Measurements from ENCODE around the gene CDK5. TPM values are rescaled to one million over a fixed set of nuclear protein-coding genes. Genes with fewer than 3 reads are reported as not detected.

The CDK5 gene
- total RNA-seq, 1 experiment from 2014 or later, result 19.8 TPM

GRCh38 chr7:151014950-151015349, 42.7 kb downstream of the CDK5 start (continued):
- TF ChIP-seq, protein P1, sequence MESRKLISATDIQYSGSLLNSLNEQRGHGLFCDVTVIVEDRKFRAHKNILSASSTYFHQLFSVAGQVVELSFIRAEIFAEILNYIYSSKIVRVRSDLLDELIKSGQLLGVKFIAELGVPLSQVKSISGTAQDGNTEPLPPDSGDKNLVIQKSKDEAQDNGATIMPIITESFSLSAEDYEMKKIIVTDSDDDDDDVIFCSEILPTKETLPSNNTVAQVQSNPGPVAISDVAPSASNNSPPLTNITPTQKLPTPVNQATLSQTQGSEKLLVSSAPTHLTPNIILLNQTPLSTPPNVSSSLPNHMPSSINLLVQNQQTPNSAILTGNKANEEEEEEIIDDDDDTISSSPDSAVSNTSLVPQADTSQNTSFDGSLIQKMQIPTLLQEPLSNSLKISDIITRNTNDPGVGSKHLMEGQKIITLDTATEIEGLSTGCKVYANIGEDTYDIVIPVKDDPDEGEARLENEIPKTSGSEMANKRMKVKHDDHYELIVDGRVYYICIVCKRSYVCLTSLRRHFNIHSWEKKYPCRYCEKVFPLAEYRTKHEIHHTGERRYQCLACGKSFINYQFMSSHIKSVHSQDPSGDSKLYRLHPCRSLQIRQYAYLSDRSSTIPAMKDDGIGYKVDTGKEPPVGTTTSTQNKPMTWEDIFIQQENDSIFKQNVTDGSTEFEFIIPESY (IDR thresholded peaks at IDR 0.05; ENCODE audit: extremely low read depth, insufficient replicate concordance, low read length), result no peak
- TF ChIP-seq JUND (IDR thresholded peaks at IDR 0.05) (no peak), EGR1 (IDR thresholded peaks at IDR 0.05; ENCODE audit: low read depth) (no peak), MAX (IDR thresholded peaks at IDR 0.05) (no peak)

- BruUV-seq (replicated peaks), result no TSS peak
Measured at GRCh38 chr7:151013733-151014497, 43.8 kb downstream of the CDK5 start.

More at GRCh38 chr7:151013733-151014497, 43.8 kb downstream of the CDK5 start:
- Histone ChIP-seq H3K4me1 (ENCODE audit: control insufficient read depth in 1 of 2, insufficient read depth in 2 of 2, low read length in 2 of 2) (peaks cover 11 to 57% of the 10 kb centered on the region in 2 experiments; a peak in 3 of 4 replicates), H3K9me2 (ENCODE audit: insufficient read depth) (no peaks in the 10 kb centered on the region), H2AFZ (ENCODE audit: low read depth, low read length, poor library complexity, severe bottlenecking) (no peak overlapping the region), H3K4me2 (ENCODE audit: low read length) (no peak overlapping the region), H3K9me3 (ENCODE audit: control insufficient read depth in 1 of 2, insufficient read depth in 1 of 2, low read depth in 1 of 2, low read length in 2 of 2) (no peaks in the 10 kb centered on the region), H3K36me3 (ENCODE audit: control insufficient read depth in 1 of 2, insufficient read depth in 2 of 2, low read length in 2 of 2) (no peaks in the 10 kb centered on the region), H3K4me3 (replicated peaks in 1 of 2; ENCODE audit: low read depth in 1 of 2, low read length in 2 of 2) (no peak overlapping the region), H3K27me3 (ENCODE audit: insufficient read depth, low read length) (no peaks in the 10 kb centered on the region), H4K20me1 (ENCODE audit: insufficient read depth) (no peaks in the 10 kb centered on the region), H3K27ac (ENCODE audit: low read depth, low read length) (no peak overlapping the region), H3K79me2 (ENCODE audit: insufficient read depth, low read length) (peaks cover 4% of the 10 kb centered on the region; the same call in 1 of the 2 replicates), H3K9ac (ENCODE audit: low read length) (no peak overlapping the region)
- ChIA-PET RAD21 (ENCODE audit: low non-redundant PET in 1 of 2, low total read pairs in 2 of 2, uncharacterized antibody in 2 of 2, unreplicated experiment in 2 of 2) (no interaction called here), POLR2A (no interaction called here), CTCF (interaction anchor here (1.9 kb wide), 1 partner anchor 96 kb away, joined by 7 read pairs; no protein-coding TSS in a partner anchor)
- TF ChIP-seq, protein P1 (IDR thresholded peaks at IDR 0.05; ENCODE audit: extremely low read depth, insufficient replicate concordance, low read length), result no peak
- no peak for TF ChIP-seq EZH2 (IDR thresholded peaks at IDR 0.05)
- TF ChIP-seq SRF (IDR thresholded peaks at IDR 0.05; ENCODE audit: low read depth), result no peak
- TF ChIP-seq EGR1 (IDR thresholded peaks at IDR 0.05; ENCODE audit: low read depth), result no peak
- TF ChIP-seq CEBPB (IDR thresholded peaks at IDR 0.05; ENCODE audit: low read depth), result no peak
- no peak for TF ChIP-seq EZH2phosphoT487 (IDR thresholded peaks at IDR 0.05; ENCODE audit: borderline replicate concordance)
- ATAC-seq, result no peak
- intact Hi-C loops (cut with micrococcal nuclease), result loop anchor here (10.0 kb wide), 1 partner anchor 239 kb away; no protein-coding TSS in a partner anchor
- no peak for DNase-seq (ENCODE audit: low read depth, low spot score)

Data from HCT116 (cell line).